ENCODE measurements around the gene FARS2.

The FARS2 gene

DNA sequence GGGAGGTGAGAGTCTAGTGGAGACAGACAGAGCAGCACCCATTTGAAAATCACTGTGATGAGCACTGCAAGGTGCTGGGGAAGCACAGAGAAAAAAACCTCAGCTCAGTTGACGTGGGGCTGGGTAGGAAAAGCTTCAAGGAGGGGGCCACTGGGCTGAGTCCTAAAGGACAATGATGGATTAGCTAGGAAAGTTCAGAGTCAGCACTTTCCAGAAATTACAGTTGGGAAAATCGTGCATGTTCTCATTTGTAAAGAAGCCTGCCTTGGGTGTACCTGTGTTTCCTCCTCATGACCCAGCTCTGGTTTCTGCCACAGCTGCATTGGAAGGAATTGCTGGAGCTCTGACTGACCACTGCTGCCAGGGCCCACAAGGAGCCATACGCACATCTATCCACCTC is 221.3 kb downstream of the FARS2 start:
- Histone ChIP-seq H3K36me3 (ENCODE audit: control insufficient read depth, insufficient read depth, low read length) (no peaks in the 10 kb centered on the region), H3K9me3 (ENCODE audit: control insufficient read depth, low read length) (no peaks in the 10 kb centered on the region), H3K27ac (ENCODE audit: insufficient read depth, low read depth, low read length, poor library complexity, severe bottlenecking) (no peak overlapping the region), H3K4me3 (ENCODE audit: insufficient read depth, low read depth, low read length) (no peak overlapping the region), H3K27me3 (ENCODE audit: control insufficient read depth, insufficient read depth, low read length, poor library complexity, severe bottlenecking) (no peaks in the 10 kb centered on the region), H3K4me1 (ENCODE audit: control insufficient read depth, insufficient read depth, low read length) (peaks cover 10% of the 10 kb centered on the region)
- 90 to 92% methylated on average over 3 of the region's 3 CpGs for WGBS, 2 experiments

DNA sequence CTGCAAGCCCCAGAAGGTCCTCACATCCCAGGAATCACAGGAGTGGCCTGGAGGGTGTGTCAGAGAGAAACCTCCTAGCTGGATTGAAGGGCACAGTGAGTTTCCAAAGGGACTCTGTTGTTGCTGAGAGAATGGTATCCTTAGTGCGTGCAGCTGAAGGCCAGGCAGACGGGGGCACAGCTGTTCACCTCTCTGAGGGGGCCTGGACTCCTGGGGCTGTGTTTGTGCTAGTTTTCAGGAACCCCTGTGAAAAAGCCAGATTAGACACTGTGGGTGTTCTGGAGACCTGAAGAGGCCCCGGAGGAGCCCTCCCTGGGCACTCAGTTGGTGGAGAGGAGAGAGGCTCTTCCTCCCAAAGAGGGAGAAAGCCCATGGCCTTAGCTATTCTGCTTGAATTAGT is 223.4 kb downstream of the FARS2 start:
- Histone ChIP-seq H3K27me3 (ENCODE audit: control insufficient read depth, insufficient read depth, low read length, poor library complexity, severe bottlenecking) (no peaks in the 10 kb centered on the region), H3K4me1 (ENCODE audit: control insufficient read depth, insufficient read depth, low read length) (peaks cover 10% of the 10 kb centered on the region), H3K9me3 (ENCODE audit: control insufficient read depth, low read length) (no peaks in the 10 kb centered on the region), H3K4me3 (ENCODE audit: insufficient read depth, low read depth, low read length) (no peak overlapping the region), H3K36me3 (ENCODE audit: control insufficient read depth, insufficient read depth, low read length) (no peaks in the 10 kb centered on the region), H3K27ac (ENCODE audit: insufficient read depth, low read depth, low read length, poor library complexity, severe bottlenecking) (no peak overlapping the region)
- WGBS, 2 experiments = 71 to 75% methylated on average over 3 of the region's 3 CpGs

DNA sequence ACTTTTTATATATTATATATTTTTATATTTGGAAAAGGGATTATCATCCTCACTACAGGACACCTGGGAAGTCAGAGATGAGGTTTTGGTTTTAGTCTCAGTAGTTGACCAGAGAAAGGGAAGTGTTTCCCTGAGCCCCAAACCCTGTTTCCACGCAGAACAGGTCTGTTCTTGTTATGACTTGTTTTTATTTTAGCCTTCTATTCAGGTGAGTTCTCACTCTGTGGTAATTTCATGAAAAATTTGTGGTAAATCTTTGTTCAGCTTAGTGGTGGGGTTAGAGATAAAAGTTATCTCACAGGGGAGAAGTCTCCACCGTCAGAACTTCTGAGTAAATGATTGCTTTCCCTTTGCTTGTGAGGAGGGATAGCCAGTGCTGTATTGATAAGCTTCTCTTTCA is 224.9 kb downstream of the FARS2 start:
- no peaks in the 10 kb centered on the region for H3K27me3 ChIP-seq (ENCODE audit: control insufficient read depth, insufficient read depth, low read length, poor library complexity, severe bottlenecking)
- WGBS, 2 experiments = 98% methylated on average over 2 of the region's 2 CpGs
- H3K27ac ChIP-seq (ENCODE audit: insufficient read depth, low read depth, low read length, poor library complexity, severe bottlenecking) = no peak overlapping the region
- peaks cover 7% of the 10 kb centered on the region for H3K4me1 ChIP-seq (ENCODE audit: control insufficient read depth, insufficient read depth, low read length)
- H3K36me3 ChIP-seq (ENCODE audit: control insufficient read depth, insufficient read depth, low read length) = no peaks in the 10 kb centered on the region
- H3K4me3 ChIP-seq (ENCODE audit: insufficient read depth, low read depth, low read length) = no peak overlapping the region
- no peaks in the 10 kb centered on the region for H3K9me3 ChIP-seq (ENCODE audit: control insufficient read depth, low read length)

DNA sequence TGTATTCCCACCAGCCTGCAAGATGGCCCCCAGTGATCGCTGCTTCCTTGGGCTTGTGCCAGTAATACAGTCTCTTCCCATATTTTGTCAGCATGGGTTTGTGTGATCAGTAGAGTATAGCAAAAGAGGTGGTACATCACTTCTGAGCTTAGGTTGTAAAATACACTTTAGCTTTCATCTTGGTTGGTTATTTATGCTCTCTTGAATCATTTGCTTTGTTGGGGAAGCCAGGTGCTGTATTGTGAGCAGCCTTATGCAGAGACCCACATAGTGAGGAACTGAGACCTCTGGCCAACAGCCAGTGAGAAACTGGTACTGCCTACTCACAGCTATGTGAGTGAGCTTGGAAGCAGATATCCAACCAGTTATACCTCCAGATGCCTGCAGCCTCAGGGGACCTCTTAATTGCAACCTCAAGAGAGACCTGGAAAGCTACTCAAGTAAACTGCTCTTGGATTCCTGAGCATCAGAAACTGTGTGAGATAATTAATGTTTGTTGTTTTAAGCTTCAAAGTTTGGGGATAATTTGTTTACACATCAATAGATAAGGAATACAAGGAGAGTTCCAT is 229.3 kb downstream of the FARS2 start:
- H3K27me3 ChIP-seq (ENCODE audit: control insufficient read depth, insufficient read depth, low read length, poor library complexity, severe bottlenecking) = no peaks in the 10 kb centered on the region

DNA sequence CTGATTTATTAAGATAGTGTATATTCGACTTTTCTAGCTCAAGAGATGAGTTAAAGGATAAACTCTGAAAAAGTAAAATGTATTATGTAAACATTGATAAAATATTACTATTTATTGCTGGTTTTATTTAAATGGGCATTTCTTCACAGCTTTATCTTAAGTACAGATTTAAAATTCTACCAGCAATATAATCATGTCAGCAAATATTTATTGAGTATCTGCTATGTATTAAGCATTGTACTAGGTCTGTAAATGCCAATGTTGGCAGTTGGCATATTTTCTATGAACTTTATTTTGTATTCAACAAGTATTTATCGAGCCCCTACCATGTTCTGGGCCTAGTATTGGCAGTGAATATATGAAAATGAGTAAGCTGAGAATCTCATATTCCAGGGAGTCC is 231.0 kb downstream of the FARS2 start:
- Histone ChIP-seq H3K4me1 (ENCODE audit: control insufficient read depth, insufficient read depth, low read length) (peaks cover 3% of the 10 kb centered on the region), H3K9me3 (ENCODE audit: control insufficient read depth, low read length) (no peaks in the 10 kb centered on the region), H3K36me3 (ENCODE audit: control insufficient read depth, insufficient read depth, low read length) (no peaks in the 10 kb centered on the region), H3K27me3 (ENCODE audit: control insufficient read depth, insufficient read depth, low read length, poor library complexity, severe bottlenecking) (no peaks in the 10 kb centered on the region), H3K4me3 (ENCODE audit: insufficient read depth, low read depth, low read length) (no peak overlapping the region), H3K27ac (ENCODE audit: insufficient read depth, low read depth, low read length, poor library complexity, severe bottlenecking) (no peak overlapping the region)
- whole genome bisulfite sequencing, 2 experiments = 95% methylated on average over 2 of the region's 2 CpGs; no CpG with 5 or more reads in 1 of the 2 experiments

More for the DNA sequence above, 229.3 kb downstream of the FARS2 start:
- no peaks in the 10 kb centered on the region for H3K9me3 ChIP-seq (ENCODE audit: control insufficient read depth, low read length)
- peaks cover 1% of the 10 kb centered on the region for H3K4me1 ChIP-seq (ENCODE audit: control insufficient read depth, insufficient read depth, low read length)
- WGBS, 2 experiments = 89 to 100% methylated on average over 1 of the region's 1 CpG
- no peak overlapping the region for H3K27ac ChIP-seq (ENCODE audit: insufficient read depth, low read depth, low read length, poor library complexity, severe bottlenecking)
- H3K36me3 ChIP-seq (ENCODE audit: control insufficient read depth, insufficient read depth, low read length) = no peaks in the 10 kb centered on the region
- no peak overlapping the region for H3K4me3 ChIP-seq (ENCODE audit: insufficient read depth, low read depth, low read length)

DNA sequence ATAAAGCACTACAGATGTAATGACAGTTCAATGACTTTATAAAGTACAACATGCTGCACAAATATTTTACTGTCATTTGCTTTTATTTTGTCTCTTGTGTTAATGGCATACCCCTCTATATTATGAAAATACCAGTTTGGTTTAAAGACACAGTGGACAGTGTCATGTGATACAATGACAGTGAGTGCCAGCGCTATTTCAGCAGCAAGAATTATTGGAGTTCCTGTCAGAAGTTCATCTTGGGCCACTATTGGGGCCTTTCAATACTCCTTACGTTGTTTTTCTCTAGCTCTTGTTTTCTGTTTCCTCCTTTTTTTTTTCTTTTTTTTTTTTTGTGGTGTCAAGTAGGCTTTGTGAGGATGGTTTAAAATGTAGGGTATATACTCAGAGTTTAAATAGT is 232.5 kb downstream of the FARS2 start:
- H3K4me1 ChIP-seq (ENCODE audit: control insufficient read depth, insufficient read depth, low read length) = peaks cover 3% of the 10 kb centered on the region
- WGBS, 2 experiments = 90 to 99% methylated on average over 2 of the region's 2 CpGs
- H3K27me3 ChIP-seq (ENCODE audit: control insufficient read depth, insufficient read depth, low read length, poor library complexity, severe bottlenecking) = no peaks in the 10 kb centered on the region
- H3K4me3 ChIP-seq (ENCODE audit: insufficient read depth, low read depth, low read length) = no peak overlapping the region
- no peak overlapping the region for H3K27ac ChIP-seq (ENCODE audit: insufficient read depth, low read depth, low read length, poor library complexity, severe bottlenecking)
- H3K36me3 ChIP-seq (ENCODE audit: control insufficient read depth, insufficient read depth, low read length) = no peaks in the 10 kb centered on the region
- no peaks in the 10 kb centered on the region for H3K9me3 ChIP-seq (ENCODE audit: control insufficient read depth, low read length)

DNA sequence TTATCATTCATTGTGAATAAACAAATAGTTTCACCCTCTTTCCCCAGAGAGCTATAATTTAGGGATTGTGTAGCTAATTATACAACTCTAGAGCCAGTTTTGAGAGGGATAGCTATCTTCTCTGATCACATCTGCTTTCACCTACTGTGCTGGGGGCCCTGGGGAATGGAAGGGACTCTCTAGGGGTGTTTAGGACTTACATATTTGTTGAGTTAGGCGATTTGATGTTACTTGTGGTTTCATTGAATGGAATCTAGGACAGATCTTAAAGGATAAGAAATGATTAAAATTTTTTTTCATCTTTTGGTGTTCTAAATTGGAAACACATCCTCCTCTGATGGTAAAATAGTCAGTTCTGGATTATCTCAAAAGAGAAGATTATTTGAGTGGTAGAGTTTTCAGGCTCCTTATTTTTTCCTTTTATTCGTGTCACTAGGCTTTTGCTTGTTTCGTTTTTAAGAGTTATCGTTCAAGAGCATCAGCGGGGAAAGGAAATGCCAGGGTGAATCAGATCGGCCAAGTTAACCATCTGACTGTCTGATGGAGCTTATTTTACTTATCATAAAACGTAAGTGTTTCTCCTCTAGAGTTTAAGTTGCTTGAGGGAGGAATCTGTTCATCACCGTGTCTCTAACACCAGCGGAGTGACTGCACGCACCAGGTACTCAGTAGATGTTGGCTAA is 236.7 kb downstream of the FARS2 start:
- Histone ChIP-seq H3K9me3 (ENCODE audit: control insufficient read depth, low read length) (no peaks in the 10 kb centered on the region), H3K27ac (ENCODE audit: insufficient read depth, low read depth, low read length, poor library complexity, severe bottlenecking) (no peak overlapping the region), H3K4me3 (ENCODE audit: insufficient read depth, low read depth, low read length) (no peak overlapping the region), H3K36me3 (ENCODE audit: control insufficient read depth, insufficient read depth, low read length) (no peaks in the 10 kb centered on the region), H3K4me1 (ENCODE audit: control insufficient read depth, insufficient read depth, low read length) (peaks cover 9% of the 10 kb centered on the region), H3K27me3 (ENCODE audit: control insufficient read depth, insufficient read depth, low read length, poor library complexity, severe bottlenecking) (no peaks in the 10 kb centered on the region)
- 95 to 97% methylated on average over 10 of the region's 10 CpGs for WGBS, 2 experiments

DNA sequence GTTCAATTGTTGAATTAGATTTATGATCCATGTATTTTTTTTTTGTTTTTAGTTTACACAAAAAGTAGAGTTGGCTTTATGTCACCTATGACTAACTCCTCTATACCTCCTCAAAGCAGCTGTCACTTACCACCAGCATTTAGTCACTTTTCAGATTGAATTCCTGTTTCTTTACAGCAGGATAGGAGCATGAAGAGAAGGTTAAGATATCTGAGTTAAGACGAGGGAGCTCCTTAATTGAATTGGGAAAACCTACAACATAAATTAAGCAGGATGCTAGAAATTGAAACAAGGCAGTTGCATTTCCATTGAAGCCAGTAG is 237.2 kb downstream of the FARS2 start:
- WGBS, 2 experiments = 86 to 90% methylated on average over 1 of the region's 1 CpG
- H3K9me3 ChIP-seq (ENCODE audit: control insufficient read depth, low read length) = no peaks in the 10 kb centered on the region
- H3K36me3 ChIP-seq (ENCODE audit: control insufficient read depth, insufficient read depth, low read length) = no peaks in the 10 kb centered on the region
- H3K4me1 ChIP-seq (ENCODE audit: control insufficient read depth, insufficient read depth, low read length) = peaks cover 9% of the 10 kb centered on the region
- no peaks in the 10 kb centered on the region for H3K27me3 ChIP-seq (ENCODE audit: control insufficient read depth, insufficient read depth, low read length, poor library complexity, severe bottlenecking)
- H3K27ac ChIP-seq (ENCODE audit: insufficient read depth, low read depth, low read length, poor library complexity, severe bottlenecking) = no peak overlapping the region
- no peak overlapping the region for H3K4me3 ChIP-seq (ENCODE audit: insufficient read depth, low read depth, low read length)

DNA sequence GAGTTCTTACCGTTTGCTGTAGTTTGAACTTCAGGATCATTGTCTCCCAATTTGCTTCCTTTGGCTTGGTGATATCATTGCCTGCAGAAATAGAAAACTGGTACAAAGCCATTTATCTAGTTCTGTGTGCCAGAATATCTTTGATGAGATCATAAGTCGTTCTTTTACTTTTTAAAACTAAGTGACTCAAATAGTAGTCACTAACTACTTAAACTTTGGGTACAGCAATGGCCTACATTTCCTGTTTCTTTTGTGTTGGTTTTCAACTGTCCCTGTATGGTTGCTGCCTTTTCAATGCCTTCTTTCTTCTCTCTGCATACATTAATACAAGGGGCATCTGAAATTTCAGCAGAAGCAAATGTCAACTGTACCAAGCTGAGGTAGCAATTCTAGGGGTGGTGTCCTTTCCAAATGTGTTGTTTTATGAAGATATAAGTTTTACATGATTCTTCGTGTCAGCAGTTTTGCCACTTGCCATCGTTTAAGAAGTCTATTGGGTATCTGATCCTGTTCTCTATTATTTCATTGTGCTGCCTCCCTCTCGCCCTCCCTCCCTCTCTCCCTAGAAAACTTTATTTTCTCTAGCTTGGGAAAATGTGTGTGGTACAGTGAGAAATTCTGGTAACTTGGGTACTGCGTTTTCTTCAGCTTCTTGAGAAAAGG is 238.5 kb downstream of the FARS2 start:
- Histone ChIP-seq H3K4me1 (ENCODE audit: control insufficient read depth, insufficient read depth, low read length) (peaks cover 9% of the 10 kb centered on the region), H3K27ac (ENCODE audit: insufficient read depth, low read depth, low read length, poor library complexity, severe bottlenecking) (no peak overlapping the region), H3K9me3 (ENCODE audit: control insufficient read depth, low read length) (no peaks in the 10 kb centered on the region), H3K27me3 (ENCODE audit: control insufficient read depth, insufficient read depth, low read length, poor library complexity, severe bottlenecking) (no peaks in the 10 kb centered on the region), H3K4me3 (ENCODE audit: insufficient read depth, low read depth, low read length) (no peak overlapping the region), H3K36me3 (ENCODE audit: control insufficient read depth, insufficient read depth, low read length) (no peaks in the 10 kb centered on the region)
- 80 to 88% methylated on average over 5 to 6 of the region's 6 CpGs for WGBS, 2 experiments

DNA sequence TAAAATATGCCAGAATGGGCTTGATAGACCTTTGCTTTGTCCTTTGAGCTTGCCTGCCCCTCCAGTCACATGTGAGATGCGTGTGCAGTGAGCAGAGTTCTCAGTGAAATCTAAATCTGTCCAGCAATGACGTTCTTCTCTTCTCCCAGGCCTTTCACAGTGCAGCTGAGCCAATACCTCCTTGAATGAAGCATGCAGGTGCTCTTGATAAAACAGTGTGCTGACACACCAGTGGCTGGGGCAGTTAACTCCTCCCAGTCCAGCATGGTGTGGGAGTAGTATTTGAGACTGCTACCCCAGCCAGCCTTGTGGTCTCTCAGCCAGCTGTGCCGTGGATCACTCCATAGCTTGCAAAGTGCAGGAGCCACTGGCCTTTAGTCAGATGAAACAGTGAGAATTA is 240.5 kb downstream of the FARS2 start:
- Histone ChIP-seq H3K4me3 (ENCODE audit: insufficient read depth, low read depth, low read length) (no peak overlapping the region), H3K36me3 (ENCODE audit: control insufficient read depth, insufficient read depth, low read length) (no peaks in the 10 kb centered on the region), H3K27me3 (ENCODE audit: control insufficient read depth, insufficient read depth, low read length, poor library complexity, severe bottlenecking) (no peaks in the 10 kb centered on the region), H3K27ac (ENCODE audit: insufficient read depth, low read depth, low read length, poor library complexity, severe bottlenecking) (no peak overlapping the region), H3K4me1 (ENCODE audit: control insufficient read depth, insufficient read depth, low read length) (peaks cover 12% of the 10 kb centered on the region), H3K9me3 (ENCODE audit: control insufficient read depth, low read length) (no peaks in the 10 kb centered on the region)
- WGBS, 2 experiments = 85 to 96% methylated on average over 3 of the region's 3 CpGs
